Kasumi-1 (cell line): Measurements from ENCODE around the gene LIPC.

Experiments
- DNase-seq, 2 experiments: peaks; one replicate each; lab custom pipeline; 2025; lab: John Stamatoyannopoulos, UW

Gene LIPC

GRCh38 chr15:58475573-58476524, 44.1 kb downstream of the LIPC start:
- DNase-seq = peak; percentile 21 to 37

GRCh38 chr15:58476525-58477162, 44.9 kb downstream of the LIPC start:
- no peak for DNase-seq

- peak; percentile 52 to 80 for DNase-seq
Observed at GRCh38 chr15:58477170-58477569, 45.4 kb downstream of the LIPC start.

- no peak for DNase-seq
Observed at GRCh38 chr15:58478035-58478434, 46.2 kb downstream of the LIPC start.

GRCh38 chr15:58478579-58478978, 46.8 kb downstream of the LIPC start:
- no peak for DNase-seq

GRCh38 chr15:58479941-58480340, 48.1 kb downstream of the LIPC start:
- no peak for DNase-seq

GRCh38 chr15:58483376-58483775, 51.6 kb downstream of the LIPC start:
- DNase-seq = no peak

GRCh38 chr15:58484791-58485600, 53.2 kb downstream of the LIPC start:
- DNase-seq = peak; percentile 93 to 94

- no peak for DNase-seq
Observed at GRCh38 chr15:58486062-58486461, 54.3 kb downstream of the LIPC start.

- no peak for DNase-seq
Observed at GRCh38 chr15:58486564-58486963, 54.8 kb downstream of the LIPC start.

- no peak for DNase-seq
Observed at GRCh38 chr15:58487041-58487723, 55.4 kb downstream of the LIPC start.

- DNase-seq = no peak
Observed at GRCh38 chr15:58487724-58488120, 55.9 kb downstream of the LIPC start.

- no peak for DNase-seq
Observed at GRCh38 chr15:58489289-58490085, 57.7 kb downstream of the LIPC start.

- no peak for DNase-seq
Observed at GRCh38 chr15:58490086-58490887, 58.5 kb downstream of the LIPC start.

- no peak for DNase-seq
Observed at GRCh38 chr15:58490888-58491473, 59.2 kb downstream of the LIPC start.

- DNase-seq = no peak
Observed at GRCh38 chr15:58491499-58492202, 59.9 kb downstream of the LIPC start.

- DNase-seq = no peak
Observed at GRCh38 chr15:58492661-58493397, 61.0 kb downstream of the LIPC start.

GRCh38 chr15:58494567-58494966, 62.8 kb downstream of the LIPC start:
- DNase-seq = no peak
